Ovary (tissue), 3 donors: ENCODE data around the gene PRPS2.

Experiments used
- POLR2A ChIP-seq: fragments of 450-650 bp; IDR thresholded peaks from one replicate; pipeline ENCODE4 v1.6.1; 2017; ENCODE audit warnings: antibody characterized with exemption, mild to moderate bottlenecking, moderate library complexity
- TF ChIP-seq, protein P1 (sequence below), 3 donors: fragments of 450-650 bp in 2 of 3; fragments of 200-600 bp in 1 of 3; IDR thresholded peaks; one replicate each; pipeline versions ENCODE4 v1.5.1 to v1.8.0; 2016 to 2022; ENCODE audit warnings: antibody characterized with exemption in 3 of 3, mild to moderate bottlenecking in 1 of 3
- donor health status: DM: no; HTN: no; CAD: no.

DNA sequence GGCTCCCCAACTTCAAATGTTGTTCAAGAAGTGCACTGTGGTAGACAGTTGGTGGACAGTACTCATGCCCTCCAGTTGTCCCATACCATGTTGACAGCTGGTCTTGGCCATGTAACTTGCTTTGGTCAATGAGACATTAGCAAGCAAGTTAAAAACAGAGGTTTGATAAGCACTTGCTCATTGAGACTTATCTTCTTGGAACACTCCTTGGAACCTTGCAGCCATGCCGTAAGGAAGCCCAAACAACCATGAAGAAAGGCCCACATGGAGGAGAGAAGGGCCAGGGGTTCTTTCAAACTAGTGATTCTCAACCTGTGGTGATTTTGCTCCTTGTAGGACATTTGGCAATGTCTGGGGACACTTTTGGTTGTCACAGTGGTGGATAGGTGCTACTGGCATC is 2.6 kb upstream of the PRPS2 start:
- TF ChIP-seq, protein P1, sequence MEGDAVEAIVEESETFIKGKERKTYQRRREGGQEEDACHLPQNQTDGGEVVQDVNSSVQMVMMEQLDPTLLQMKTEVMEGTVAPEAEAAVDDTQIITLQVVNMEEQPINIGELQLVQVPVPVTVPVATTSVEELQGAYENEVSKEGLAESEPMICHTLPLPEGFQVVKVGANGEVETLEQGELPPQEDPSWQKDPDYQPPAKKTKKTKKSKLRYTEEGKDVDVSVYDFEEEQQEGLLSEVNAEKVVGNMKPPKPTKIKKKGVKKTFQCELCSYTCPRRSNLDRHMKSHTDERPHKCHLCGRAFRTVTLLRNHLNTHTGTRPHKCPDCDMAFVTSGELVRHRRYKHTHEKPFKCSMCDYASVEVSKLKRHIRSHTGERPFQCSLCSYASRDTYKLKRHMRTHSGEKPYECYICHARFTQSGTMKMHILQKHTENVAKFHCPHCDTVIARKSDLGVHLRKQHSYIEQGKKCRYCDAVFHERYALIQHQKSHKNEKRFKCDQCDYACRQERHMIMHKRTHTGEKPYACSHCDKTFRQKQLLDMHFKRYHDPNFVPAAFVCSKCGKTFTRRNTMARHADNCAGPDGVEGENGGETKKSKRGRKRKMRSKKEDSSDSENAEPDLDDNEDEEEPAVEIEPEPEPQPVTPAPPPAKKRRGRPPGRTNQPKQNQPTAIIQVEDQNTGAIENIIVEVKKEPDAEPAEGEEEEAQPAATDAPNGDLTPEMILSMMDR (IDR thresholded peaks at IDR 0.05): no peak
- TF ChIP-seq POLR2A: no peak
